Measurements from ENCODE around the gene UFD1. TPM values are rescaled to one million over a fixed set of nuclear protein-coding genes. Genes with fewer than 3 reads are reported as not detected.

UFD1 gene
- total and polyA plus RNA-seq, 2 of the 13 experiments (the other 11 are each of a cell fraction or from before 2014, with no cell fraction given) = 47.9 to 51.1 TPM

DNA sequence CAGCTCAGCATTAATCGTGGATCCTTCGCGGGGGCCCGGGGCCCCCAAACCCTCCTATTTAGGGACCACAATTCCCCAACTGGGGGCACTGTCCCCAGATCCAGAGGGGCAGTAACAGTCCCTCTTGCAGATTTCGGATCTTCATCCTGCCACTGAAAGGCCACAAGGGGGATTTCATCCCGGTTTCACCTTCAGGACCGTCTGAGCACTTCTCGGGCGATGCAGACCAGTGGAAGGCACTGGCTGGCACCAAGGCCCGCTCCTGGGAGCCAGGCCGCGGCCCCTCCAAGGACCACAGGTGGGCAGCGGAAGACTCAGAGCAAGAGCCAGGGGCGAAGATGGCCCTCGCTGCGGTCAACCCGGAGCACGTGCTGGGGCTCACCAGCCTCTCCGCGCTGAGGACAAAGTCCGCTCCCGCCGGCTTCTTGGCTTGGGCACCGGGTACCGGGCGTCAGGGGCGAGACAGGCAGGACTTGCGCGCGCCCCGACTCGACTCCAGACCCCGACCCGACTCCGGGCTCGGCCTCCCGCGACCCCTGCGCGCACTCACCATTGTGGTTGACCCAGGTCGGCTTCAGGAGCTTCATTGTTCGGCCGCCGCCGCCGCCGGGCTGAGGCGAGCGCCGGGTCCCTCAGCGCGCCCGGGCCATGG lies 48.0 kb downstream of the UFD1 start (continued):
- TF ChIP-seq, protein P1, sequence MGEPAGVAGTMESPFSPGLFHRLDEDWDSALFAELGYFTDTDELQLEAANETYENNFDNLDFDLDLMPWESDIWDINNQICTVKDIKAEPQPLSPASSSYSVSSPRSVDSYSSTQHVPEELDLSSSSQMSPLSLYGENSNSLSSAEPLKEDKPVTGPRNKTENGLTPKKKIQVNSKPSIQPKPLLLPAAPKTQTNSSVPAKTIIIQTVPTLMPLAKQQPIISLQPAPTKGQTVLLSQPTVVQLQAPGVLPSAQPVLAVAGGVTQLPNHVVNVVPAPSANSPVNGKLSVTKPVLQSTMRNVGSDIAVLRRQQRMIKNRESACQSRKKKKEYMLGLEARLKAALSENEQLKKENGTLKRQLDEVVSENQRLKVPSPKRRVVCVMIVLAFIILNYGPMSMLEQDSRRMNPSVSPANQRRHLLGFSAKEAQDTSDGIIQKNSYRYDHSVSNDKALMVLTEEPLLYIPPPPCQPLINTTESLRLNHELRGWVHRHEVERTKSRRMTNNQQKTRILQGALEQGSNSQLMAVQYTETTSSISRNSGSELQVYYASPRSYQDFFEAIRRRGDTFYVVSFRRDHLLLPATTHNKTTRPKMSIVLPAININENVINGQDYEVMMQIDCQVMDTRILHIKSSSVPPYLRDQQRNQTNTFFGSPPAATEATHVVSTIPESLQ (CRISPR knock-in tag; conservative IDR thresholded peaks at IDR 0.05) = no peak
- TF ChIP-seq AKAP8 (CRISPR knock-in tag; IDR thresholded peaks at IDR 0.05) = no peak
- TF ChIP-seq FLYWCH1 (CRISPR knock-in tag; IDR thresholded peaks at IDR 0.05) = no peak
- no peak for TF ChIP-seq KLF6 (CRISPR knock-in tag; IDR thresholded peaks at IDR 0.05)
- no peak for TF ChIP-seq DNMT3B (CRISPR knock-in tag; conservative IDR thresholded peaks at IDR 0.05)
- no peak for TF ChIP-seq CREM (IDR thresholded peaks at IDR 0.05)
- TF ChIP-seq CREM (CRISPR knock-in tag; IDR thresholded peaks at IDR 0.05) = no peak
- no peak for TF ChIP-seq ZNF530 (CRISPR knock-in tag; IDR thresholded peaks at IDR 0.05; ENCODE audit: low read depth)
- no peak for TF ChIP-seq TEAD2 (CRISPR knock-in tag; IDR thresholded peaks at IDR 0.05)
- peak; percentile 47 for TF ChIP-seq HDAC1 (CRISPR knock-in tag; IDR thresholded peaks at IDR 0.05)
- no peak for TF ChIP-seq SRSF4 (IDR thresholded peaks at IDR 0.05; ENCODE audit: low read depth, low read length, poor library complexity, severe bottlenecking)
- TF ChIP-seq SUZ12 (IDR thresholded peaks at IDR 0.05; ENCODE audit: low read depth, low read length) = no peak
- TF ChIP-seq, protein P2, sequence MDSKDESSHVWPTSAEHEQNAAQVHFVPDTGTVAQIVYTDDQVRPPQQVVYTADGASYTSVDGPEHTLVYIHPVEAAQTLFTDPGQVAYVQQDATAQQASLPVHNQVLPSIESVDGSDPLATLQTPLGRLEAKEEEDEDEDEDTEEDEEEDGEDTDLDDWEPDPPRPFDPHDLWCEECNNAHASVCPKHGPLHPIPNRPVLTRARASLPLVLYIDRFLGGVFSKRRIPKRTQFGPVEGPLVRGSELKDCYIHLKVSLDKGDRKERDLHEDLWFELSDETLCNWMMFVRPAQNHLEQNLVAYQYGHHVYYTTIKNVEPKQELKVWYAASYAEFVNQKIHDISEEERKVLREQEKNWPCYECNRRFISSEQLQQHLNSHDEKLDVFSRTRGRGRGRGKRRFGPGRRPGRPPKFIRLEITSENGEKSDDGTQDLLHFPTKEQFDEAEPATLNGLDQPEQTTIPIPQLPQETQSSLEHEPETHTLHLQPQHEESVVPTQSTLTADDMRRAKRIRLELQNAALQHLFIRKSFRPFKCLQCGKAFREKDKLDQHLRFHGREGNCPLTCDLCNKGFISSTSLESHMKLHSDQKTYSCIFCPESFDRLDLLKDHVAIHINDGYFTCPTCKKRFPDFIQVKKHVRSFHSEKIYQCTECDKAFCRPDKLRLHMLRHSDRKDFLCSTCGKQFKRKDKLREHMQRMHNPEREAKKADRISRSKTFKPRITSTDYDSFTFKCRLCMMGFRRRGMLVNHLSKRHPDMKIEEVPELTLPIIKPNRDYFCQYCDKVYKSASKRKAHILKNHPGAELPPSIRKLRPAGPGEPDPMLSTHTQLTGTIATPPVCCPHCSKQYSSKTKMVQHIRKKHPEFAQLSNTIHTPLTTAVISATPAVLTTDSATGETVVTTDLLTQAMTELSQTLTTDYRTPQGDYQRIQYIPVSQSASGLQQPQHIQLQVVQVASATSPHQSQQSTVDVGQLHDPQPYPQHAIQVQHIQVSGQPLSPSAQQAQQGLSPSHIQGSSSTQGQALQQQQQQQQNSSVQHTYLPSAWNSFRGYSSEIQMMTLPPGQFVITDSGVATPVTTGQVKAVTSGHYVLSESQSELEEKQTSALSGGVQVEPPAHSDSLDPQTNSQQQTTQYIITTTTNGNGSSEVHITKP (CRISPR knock-in tag; IDR thresholded peaks at IDR 0.05; ENCODE audit: low read depth) = no peak
- TF ChIP-seq, protein P3, sequence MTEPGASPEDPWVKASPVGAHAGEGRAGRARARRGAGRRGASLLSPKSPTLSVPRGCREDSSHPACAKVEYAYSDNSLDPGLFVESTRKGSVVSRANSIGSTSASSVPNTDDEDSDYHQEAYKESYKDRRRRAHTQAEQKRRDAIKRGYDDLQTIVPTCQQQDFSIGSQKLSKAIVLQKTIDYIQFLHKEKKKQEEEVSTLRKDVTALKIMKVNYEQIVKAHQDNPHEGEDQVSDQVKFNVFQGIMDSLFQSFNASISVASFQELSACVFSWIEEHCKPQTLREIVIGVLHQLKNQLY (CRISPR knock-in tag; IDR thresholded peaks at IDR 0.05) = peak; percentile 40; the same call in 1 of the 2 replicates
- peak; percentile 81 for TF ChIP-seq ZNF891 (CRISPR knock-in tag; IDR thresholded peaks at IDR 0.05)
- TF ChIP-seq, protein P4, sequence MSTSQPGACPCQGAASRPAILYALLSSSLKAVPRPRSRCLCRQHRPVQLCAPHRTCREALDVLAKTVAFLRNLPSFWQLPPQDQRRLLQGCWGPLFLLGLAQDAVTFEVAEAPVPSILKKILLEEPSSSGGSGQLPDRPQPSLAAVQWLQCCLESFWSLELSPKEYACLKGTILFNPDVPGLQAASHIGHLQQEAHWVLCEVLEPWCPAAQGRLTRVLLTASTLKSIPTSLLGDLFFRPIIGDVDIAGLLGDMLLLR (CRISPR knock-in tag; IDR thresholded peaks at IDR 0.05) = peak; percentile 81; the same call in 1 of the 2 replicates
- TF ChIP-seq KLF15 (CRISPR knock-in tag; IDR thresholded peaks at IDR 0.05; ENCODE audit: borderline replicate concordance) = 0 out of 2 replicates have a peak, but pooled peaks have one; percentile 53
- TF ChIP-seq ZNF496 (CRISPR knock-in tag; IDR thresholded peaks at IDR 0.05; ENCODE audit: insufficient replicate concordance) = no peak
- TF ChIP-seq, protein P5, sequence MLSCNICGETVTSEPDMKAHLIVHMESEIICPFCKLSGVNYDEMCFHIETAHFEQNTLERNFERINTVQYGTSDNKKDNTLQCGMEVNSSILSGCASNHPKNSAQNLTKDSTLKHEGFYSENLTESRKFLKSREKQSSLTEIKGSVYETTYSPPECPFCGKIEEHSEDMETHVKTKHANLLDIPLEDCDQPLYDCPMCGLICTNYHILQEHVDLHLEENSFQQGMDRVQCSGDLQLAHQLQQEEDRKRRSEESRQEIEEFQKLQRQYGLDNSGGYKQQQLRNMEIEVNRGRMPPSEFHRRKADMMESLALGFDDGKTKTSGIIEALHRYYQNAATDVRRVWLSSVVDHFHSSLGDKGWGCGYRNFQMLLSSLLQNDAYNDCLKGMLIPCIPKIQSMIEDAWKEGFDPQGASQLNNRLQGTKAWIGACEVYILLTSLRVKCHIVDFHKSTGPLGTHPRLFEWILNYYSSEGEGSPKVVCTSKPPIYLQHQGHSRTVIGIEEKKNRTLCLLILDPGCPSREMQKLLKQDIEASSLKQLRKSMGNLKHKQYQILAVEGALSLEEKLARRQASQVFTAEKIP (CRISPR knock-in tag; IDR thresholded peaks at IDR 0.05; ENCODE audit: borderline replicate concordance) = no peak
- TF ChIP-seq, protein P6, sequence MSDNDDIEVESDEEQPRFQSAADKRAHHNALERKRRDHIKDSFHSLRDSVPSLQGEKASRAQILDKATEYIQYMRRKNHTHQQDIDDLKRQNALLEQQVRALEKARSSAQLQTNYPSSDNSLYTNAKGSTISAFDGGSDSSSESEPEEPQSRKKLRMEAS (IDR thresholded peaks at IDR 0.05) = peak; percentile 95
- no peak for TF ChIP-seq ZNF431 (CRISPR knock-in tag; IDR thresholded peaks at IDR 0.05; ENCODE audit: borderline replicate concordance, low read depth)
- TF ChIP-seq JUNB (CRISPR knock-in tag; IDR thresholded peaks at IDR 0.05; ENCODE audit: borderline replicate concordance) = no peak

Data from HepG2 (cell line).